Measurements from ENCODE around the gene ODF2. TPM values are rescaled to one million over a fixed set of nuclear protein-coding genes. Genes with fewer than 3 reads are reported as not detected.

The ODF2 gene
- total RNA-seq, 1 donor from 2014 or later, result 83.8 TPM

DNA sequence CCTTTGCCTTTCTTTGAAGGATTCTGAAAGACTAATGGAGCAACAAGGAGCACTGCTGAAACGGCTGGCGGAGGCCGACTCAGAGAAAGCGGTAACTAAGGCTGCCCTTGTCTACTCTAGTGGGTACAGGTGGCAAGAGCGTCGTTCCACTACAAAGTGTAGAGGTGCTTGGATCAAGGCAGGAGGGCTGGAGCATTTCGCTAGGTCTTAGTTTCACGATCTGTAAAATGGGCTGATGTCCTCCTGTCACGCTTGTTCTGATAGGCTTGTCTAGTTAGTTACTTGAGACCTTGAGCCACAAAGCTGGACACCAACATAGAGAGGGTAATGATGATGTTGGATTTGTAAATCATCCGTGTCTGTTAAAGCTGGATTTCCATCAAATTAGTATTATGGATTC lies 25.8 kb downstream of the ODF2 start:
- Mint-ChIP-seq H3K36me3 (ENCODE audit: low read depth, unreplicated experiment) (peaks cover 46% of the 10 kb centered on the region), H3K4me1 (ENCODE audit: unreplicated experiment) (no peaks in the 10 kb centered on the region), H3K9me3 (ENCODE audit: unreplicated experiment) (no peaks in the 10 kb centered on the region), H3K27me3 (ENCODE audit: unreplicated experiment) (peaks cover 2% of the 10 kb centered on the region), H3K4me3 (ENCODE audit: unreplicated experiment) (peak overlapping the region; percentile 53), H3K27ac (ENCODE audit: unreplicated experiment) (no peak overlapping the region)
- TF ChIP-seq CTCF (IDR thresholded peaks at IDR 0.05; ENCODE audit: unreplicated experiment), result no peak
- no peak for DNase-seq (ENCODE audit: low spot score)

GRCh38 chr9:128482186-128482585 lies 26.4 kb downstream of the ODF2 start:
- peaks cover 2% of the 10 kb centered on the region for H3K4me1 Mint-ChIP-seq (ENCODE audit: unreplicated experiment)
- TF ChIP-seq CTCF (IDR thresholded peaks at IDR 0.05; ENCODE audit: unreplicated experiment), result no peak
- H3K9me3 Mint-ChIP-seq (ENCODE audit: unreplicated experiment), result no peaks in the 10 kb centered on the region
- DNase-seq (ENCODE audit: low spot score), result no peak
- peak overlapping the region; percentile 67 for H3K4me3 Mint-ChIP-seq (ENCODE audit: unreplicated experiment)
- H3K36me3 Mint-ChIP-seq (ENCODE audit: low read depth, unreplicated experiment), result peaks cover 52% of the 10 kb centered on the region
- peaks cover 2% of the 10 kb centered on the region for H3K27me3 Mint-ChIP-seq (ENCODE audit: unreplicated experiment)
- H3K27ac Mint-ChIP-seq (ENCODE audit: unreplicated experiment), result no peak overlapping the region

DNA sequence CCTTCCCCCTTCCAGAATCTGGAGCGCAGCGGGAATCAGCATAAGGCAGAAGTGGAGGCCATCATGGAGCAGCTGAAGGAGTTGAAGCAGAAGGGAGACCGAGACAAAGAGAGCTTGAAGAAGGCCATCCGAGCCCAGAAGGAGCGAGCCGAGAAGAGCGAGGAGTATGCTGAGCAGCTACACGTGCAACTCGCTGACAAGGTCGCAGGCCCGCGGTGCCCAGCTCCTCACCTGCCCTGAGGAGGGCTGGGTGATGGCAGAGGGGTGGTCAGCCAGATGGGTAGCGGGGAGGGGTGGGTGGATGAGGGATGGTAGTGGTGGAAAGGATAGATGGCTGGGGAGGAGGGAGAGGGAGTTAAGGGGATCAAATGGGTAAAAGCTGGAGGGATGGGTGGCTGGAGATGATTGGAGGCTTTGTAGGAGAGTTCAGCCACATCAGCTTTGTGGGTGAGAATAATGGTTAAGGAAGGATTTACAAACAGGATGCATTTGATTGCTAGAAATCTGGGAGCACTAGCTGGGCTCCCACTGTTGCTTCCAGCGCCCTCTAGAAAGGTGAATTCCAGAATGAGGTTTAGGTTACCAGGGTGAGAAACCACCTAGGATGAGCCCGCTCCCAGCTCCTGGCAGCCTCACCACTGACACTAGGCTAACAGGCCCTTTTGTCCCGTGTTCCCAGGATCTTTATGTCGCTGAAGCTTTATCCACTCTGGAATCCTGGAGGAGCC lies 29.0 kb downstream of the ODF2 start:
- peaks cover 59% of the 10 kb centered on the region for H3K36me3 Mint-ChIP-seq (ENCODE audit: low read depth, unreplicated experiment)
- H3K9me3 Mint-ChIP-seq (ENCODE audit: unreplicated experiment), result no peaks in the 10 kb centered on the region
- peaks cover 6% of the 10 kb centered on the region for H3K4me1 Mint-ChIP-seq (ENCODE audit: unreplicated experiment)
- no peak overlapping the region for H3K4me3 Mint-ChIP-seq (ENCODE audit: unreplicated experiment)
- H3K27me3 Mint-ChIP-seq (ENCODE audit: unreplicated experiment), result peaks cover 2% of the 10 kb centered on the region
- H3K27ac Mint-ChIP-seq (ENCODE audit: unreplicated experiment), result peak overlapping the region; percentile 36
- TF ChIP-seq CTCF (IDR thresholded peaks at IDR 0.05; ENCODE audit: unreplicated experiment), result no peak
- DNase-seq (ENCODE audit: low spot score), result no peak

- no peak for TF ChIP-seq CTCF (IDR thresholded peaks at IDR 0.05; ENCODE audit: unreplicated experiment)
- DNase-seq (ENCODE audit: low spot score), result no peak
- Mint-ChIP-seq H3K27me3 (ENCODE audit: unreplicated experiment) (peaks cover 2% of the 10 kb centered on the region), H3K36me3 (ENCODE audit: low read depth, unreplicated experiment) (peaks cover 61% of the 10 kb centered on the region), H3K27ac (ENCODE audit: unreplicated experiment) (no peak overlapping the region), H3K4me3 (ENCODE audit: unreplicated experiment) (no peak overlapping the region), H3K4me1 (ENCODE audit: unreplicated experiment) (peaks cover 6% of the 10 kb centered on the region), H3K9me3 (ENCODE audit: unreplicated experiment) (no peaks in the 10 kb centered on the region)
These were observed 29.6 kb downstream of the ODF2 start for GRCh38 chr9:128485414-128485855.

DNA sequence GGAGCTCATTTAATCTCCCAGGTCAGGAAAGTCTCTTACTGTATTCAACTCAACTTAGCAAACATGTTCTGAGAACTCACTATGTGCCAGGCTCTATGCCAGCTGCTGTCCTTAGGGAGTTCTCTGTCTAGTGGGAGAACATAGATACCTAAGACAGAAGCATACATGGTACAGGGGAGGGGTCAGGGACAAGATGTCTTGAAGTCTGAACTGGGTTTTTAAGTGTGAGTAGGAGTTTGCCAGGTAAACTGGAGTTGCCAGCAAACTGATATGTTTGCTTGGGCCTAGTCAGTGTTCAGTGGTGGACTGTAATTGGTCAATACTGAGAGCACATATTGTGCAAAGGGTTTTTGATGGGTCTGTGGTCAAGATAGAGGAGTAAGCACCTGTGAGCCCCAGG lies 30.4 kb downstream of the ODF2 start:
- H3K4me3 Mint-ChIP-seq (ENCODE audit: unreplicated experiment), result peak overlapping the region; percentile 38
- DNase-seq (ENCODE audit: low spot score), result no peak
- peaks cover 6% of the 10 kb centered on the region for H3K4me1 Mint-ChIP-seq (ENCODE audit: unreplicated experiment)
- H3K9me3 Mint-ChIP-seq (ENCODE audit: unreplicated experiment), result no peaks in the 10 kb centered on the region
- peaks cover 2% of the 10 kb centered on the region for H3K27me3 Mint-ChIP-seq (ENCODE audit: unreplicated experiment)
- no peak for TF ChIP-seq CTCF (IDR thresholded peaks at IDR 0.05; ENCODE audit: unreplicated experiment)
- H3K27ac Mint-ChIP-seq (ENCODE audit: unreplicated experiment), result no peak overlapping the region
- peaks cover 60% of the 10 kb centered on the region for H3K36me3 Mint-ChIP-seq (ENCODE audit: low read depth, unreplicated experiment)
